Measurements from ENCODE around the gene DACT2. TPM values are rescaled to one million over a fixed set of nuclear protein-coding genes. Genes with fewer than 3 reads are reported as not detected.

The DACT2 gene
- total and polyA plus RNA-seq, 7 donors = 0.01 to 0.17 TPM; not detected in 5

DNA sequence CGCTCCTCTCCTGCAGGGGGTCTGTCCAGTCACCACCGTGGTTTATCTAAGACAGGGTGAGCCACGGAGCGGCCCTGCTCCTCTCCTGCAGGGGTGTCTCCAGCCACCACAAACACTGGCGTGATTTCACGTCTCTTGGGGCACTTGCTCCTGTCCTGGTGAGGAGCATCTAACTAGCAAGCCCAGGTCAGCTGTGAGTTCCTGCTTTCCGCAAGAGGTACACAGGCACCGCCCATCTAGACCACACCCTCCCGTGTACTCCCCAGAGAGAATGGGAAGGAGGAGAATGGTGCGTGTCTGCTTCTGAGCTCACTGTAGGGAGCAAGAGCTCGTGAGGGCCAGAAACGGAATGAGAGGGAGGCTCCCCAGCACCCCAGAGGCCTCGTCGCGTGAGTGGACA, 40.7 kb downstream of the DACT2 start:
- DNase-seq = no peak
- TF ChIP-seq, protein P1, sequence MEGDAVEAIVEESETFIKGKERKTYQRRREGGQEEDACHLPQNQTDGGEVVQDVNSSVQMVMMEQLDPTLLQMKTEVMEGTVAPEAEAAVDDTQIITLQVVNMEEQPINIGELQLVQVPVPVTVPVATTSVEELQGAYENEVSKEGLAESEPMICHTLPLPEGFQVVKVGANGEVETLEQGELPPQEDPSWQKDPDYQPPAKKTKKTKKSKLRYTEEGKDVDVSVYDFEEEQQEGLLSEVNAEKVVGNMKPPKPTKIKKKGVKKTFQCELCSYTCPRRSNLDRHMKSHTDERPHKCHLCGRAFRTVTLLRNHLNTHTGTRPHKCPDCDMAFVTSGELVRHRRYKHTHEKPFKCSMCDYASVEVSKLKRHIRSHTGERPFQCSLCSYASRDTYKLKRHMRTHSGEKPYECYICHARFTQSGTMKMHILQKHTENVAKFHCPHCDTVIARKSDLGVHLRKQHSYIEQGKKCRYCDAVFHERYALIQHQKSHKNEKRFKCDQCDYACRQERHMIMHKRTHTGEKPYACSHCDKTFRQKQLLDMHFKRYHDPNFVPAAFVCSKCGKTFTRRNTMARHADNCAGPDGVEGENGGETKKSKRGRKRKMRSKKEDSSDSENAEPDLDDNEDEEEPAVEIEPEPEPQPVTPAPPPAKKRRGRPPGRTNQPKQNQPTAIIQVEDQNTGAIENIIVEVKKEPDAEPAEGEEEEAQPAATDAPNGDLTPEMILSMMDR (IDR thresholded peaks at IDR 0.05) = no peak
- Histone ChIP-seq H3K4me3 (no peak overlapping the region), H3K4me1 (no peaks in the 10 kb centered on the region), H3K27ac (no peak overlapping the region), H3K27me3 (ENCODE audit: insufficient read depth in 3 of 3, low read length in 2 of 3) (peaks cover 0 to 39% (median 19%) of the 10 kb centered on the region in 3 donors), H3K9me3 (no peaks in the 10 kb centered on the region), H3K36me3 (ENCODE audit: insufficient read depth in 1 of 2, low read depth in 1 of 2) (no peaks in the 10 kb centered on the region)
- intact Hi-C loops (cut with DNase I) = no loop called here
- no peak for ATAC-seq
- 80 to 82% (median 82%) methylated on average over 15 of the region's 15 CpGs for whole genome bisulfite sequencing, 3 donors

- WGBS, 3 donors = 65 to 68% (median 65%) methylated on average over 14 of the region's 14 CpGs
- Histone ChIP-seq H3K36me3 (ENCODE audit: insufficient read depth in 1 of 2, low read depth in 1 of 2) (no peaks in the 10 kb centered on the region), H3K4me1 (no peaks in the 10 kb centered on the region), H3K27ac (no peak overlapping the region), H3K4me3 (no peak overlapping the region), H3K9me3 (no peaks in the 10 kb centered on the region), H3K27me3 (ENCODE audit: insufficient read depth in 3 of 3, low read length in 2 of 3) (peaks cover 0 to 46% (median 17%) of the 10 kb centered on the region in 3 donors)
- no peak for DNase-seq
- TF ChIP-seq, protein P1 (IDR thresholded peaks at IDR 0.05) = no peak
- ATAC-seq = no peak
- intact Hi-C loops (cut with DNase I) = no loop called here
Observed at GRCh38 chr6:168277274-168277669, 42.3 kb downstream of the DACT2 start.

DNA sequence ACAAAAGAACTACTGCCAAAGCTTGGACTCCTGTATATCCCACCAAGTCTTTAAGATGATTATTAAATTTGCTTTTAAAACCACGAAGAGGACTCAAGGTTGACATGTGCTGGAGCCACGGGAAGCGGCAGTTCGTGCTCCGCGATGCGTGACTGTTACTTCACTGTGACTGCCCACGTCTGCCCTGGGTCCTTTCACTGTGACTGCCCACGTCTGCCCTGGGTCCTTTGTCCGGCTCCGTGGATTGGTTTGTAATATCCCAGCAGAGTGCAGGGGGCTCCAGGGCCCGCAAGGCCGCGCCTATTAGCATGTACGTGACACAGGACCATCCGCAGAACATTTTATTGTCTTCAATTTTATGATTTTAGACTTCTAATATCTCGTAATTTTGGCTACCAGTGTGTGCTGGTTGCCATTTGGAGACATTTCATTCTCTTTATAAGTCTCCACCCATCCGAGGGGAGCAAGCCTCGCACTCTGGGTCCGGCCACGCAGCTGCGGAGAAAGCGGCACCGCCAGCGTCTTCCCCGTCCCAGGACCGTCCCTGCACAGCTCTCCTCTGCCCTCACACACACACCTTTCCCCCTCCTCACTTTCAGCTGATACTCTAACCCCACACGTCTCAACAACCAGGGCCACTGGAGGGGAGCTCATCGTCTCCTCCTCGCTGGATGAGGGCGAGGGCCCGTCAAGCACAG, 42.9 kb downstream of the DACT2 start:
- no peaks in the 10 kb centered on the region for H3K36me3 ChIP-seq (ENCODE audit: insufficient read depth in 1 of 2, low read depth in 1 of 2)
- no peak overlapping the region for H3K27ac ChIP-seq
- no peaks in the 10 kb centered on the region for H3K4me1 ChIP-seq
- H3K27me3 ChIP-seq (ENCODE audit: insufficient read depth in 3 of 3, low read length in 2 of 3) = peaks cover 0 to 46% (median 17%) of the 10 kb centered on the region in 3 donors
- 88 to 90% (median 89%) methylated on average over 32 of the region's 32 CpGs for WGBS, 3 donors
- ATAC-seq (no peak), DNase-seq (no peak)
- no peaks in the 10 kb centered on the region for H3K9me3 ChIP-seq
- TF ChIP-seq, protein P1 (IDR thresholded peaks at IDR 0.05) = no peak
- intact Hi-C loops (cut with DNase I) = no loop called here
- no peak overlapping the region for H3K4me3 ChIP-seq

DNA sequence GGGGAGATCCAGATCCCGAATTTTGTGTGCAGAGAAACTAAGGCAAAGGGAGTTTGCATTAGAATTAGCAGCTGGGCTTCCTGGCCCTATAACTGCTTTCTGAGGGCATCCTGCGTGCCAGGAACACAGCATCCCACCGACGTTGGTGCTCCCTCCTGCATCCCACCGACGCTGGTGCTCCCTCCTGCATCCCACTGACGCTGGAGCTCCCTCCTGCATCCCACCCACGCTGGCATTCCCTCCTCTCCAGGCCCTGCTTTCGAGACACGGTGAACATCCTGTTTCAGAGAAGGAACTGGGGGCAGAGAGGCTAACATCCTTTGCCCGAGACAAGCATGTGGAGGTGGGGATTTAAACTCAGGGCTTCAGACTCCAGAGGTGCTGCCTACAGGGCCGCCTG, 44.4 kb downstream of the DACT2 start:
- Histone ChIP-seq H3K4me1 (no peaks in the 10 kb centered on the region), H3K9me3 (no peaks in the 10 kb centered on the region), H3K4me3 (no peak overlapping the region), H3K27me3 (ENCODE audit: insufficient read depth in 3 of 3, low read length in 2 of 3) (peaks cover 0 to 36% (median 18%) of the 10 kb centered on the region in 3 donors), H3K27ac (no peak overlapping the region), H3K36me3 (ENCODE audit: insufficient read depth in 1 of 2, low read depth in 1 of 2) (no peaks in the 10 kb centered on the region)
- intact Hi-C loops (cut with DNase I) = no loop called here
- ATAC-seq (no peak), DNase-seq (no peak)
- TF ChIP-seq, protein P1 (IDR thresholded peaks at IDR 0.05) = no peak
- WGBS, 3 donors = 67 to 75% (median 70%) methylated on average over 12 of the region's 12 CpGs

Data from psoas muscle (tissue), 8 donors.